CD14-positive monocyte (primary cell): Measurements from ENCODE around the gene IKBKG. TPM values are rescaled to one million over a fixed set of nuclear protein-coding genes. Genes with fewer than 3 reads are reported as not detected.

Source experiments
- DNase-seq, 3 donors: peaks; one replicate each; pipeline ENCODE4 v3.0.0-alpha.2; 2011 to 2022
- H2AFZ ChIP-seq: 2 replicates; pipeline ENCODE4 v1.6.0; 2012; ENCODE audit warnings: mild to moderate bottlenecking, low read depth, low read length, inconsistent platforms; ENCODE audit not compliant: insufficient read depth, poor library complexity, severe bottlenecking
- H3K27ac ChIP-seq, 2 donors: 1 replicate in 1 of 2; 2 replicates in 1 of 2; pipeline ENCODE4 v1.5.1; 2012 to 2013; ENCODE audit warnings: low read length in 2 of 2, control low read depth in 1 of 2, inconsistent platforms in 1 of 2, low read depth in 1 of 2, mild to moderate bottlenecking in 1 of 2
- H3K27me3 ChIP-seq, 2 donors: one replicate each; pipeline versions ENCODE4 v1.6.0 to v1.6.1; 2011 to 2013; ENCODE audit warnings: low read length in 2 of 2; ENCODE audit not compliant: control insufficient read depth in 2 of 2, insufficient read depth in 2 of 2
- H3K36me3 ChIP-seq, 2 donors: replicated peaks in 1 of 2; 1 replicate in 1 of 2; 2 replicates in 1 of 2; pipeline versions ENCODE4 v1.5.1 to v1.6.1; 2012 to 2013; ENCODE audit warnings: low read length in 2 of 2, control low read depth in 1 of 2, inconsistent platforms in 1 of 2, mild to moderate bottlenecking in 1 of 2; ENCODE audit not compliant: insufficient read depth in 2 of 2, control insufficient read depth in 1 of 2
- H3K4me1 ChIP-seq, 2 donors: 1 replicate in 1 of 2; 2 replicates in 1 of 2; pipeline versions ENCODE4 v1.5.1 to v1.6.1; 2012 to 2013; ENCODE audit warnings: low read length in 2 of 2, control low read depth in 1 of 2, inconsistent platforms in 1 of 2, mild to moderate bottlenecking in 1 of 2, moderate library complexity in 1 of 2; ENCODE audit not compliant: insufficient read depth in 2 of 2, control insufficient read depth in 1 of 2
- H3K4me2 ChIP-seq: replicated peaks from 2 replicates; pipeline ENCODE3; 2012; ENCODE audit warnings: low read length, moderate library complexity, mild to moderate bottlenecking; ENCODE audit not compliant: poor library complexity, severe bottlenecking; ENCODE audit errors: extremely low read depth
- H3K4me3 ChIP-seq, 3 experiments: fragments of 200-600 bp in 1 of 3; sonication (generic) in 1 of 3; replicated peaks in 1 of 3; 1 replicate in 2 of 3; 2 replicates in 1 of 3; pipeline ENCODE4 v1.5.1; 2011 to 2013; ENCODE audit warnings: low read length in 3 of 3, mild to moderate bottlenecking in 3 of 3, control low read depth in 2 of 3, low read depth in 2 of 3, inconsistent platforms in 1 of 3, moderate library complexity in 1 of 3
- H3K79me2 ChIP-seq: 2 replicates; pipeline ENCODE4 v1.6.0; 2012; ENCODE audit warnings: mild to moderate bottlenecking, control low read depth, inconsistent platforms, low read length, moderate library complexity; ENCODE audit not compliant: insufficient read depth
- H3K9ac ChIP-seq: 2 replicates; pipeline ENCODE4 v1.6.0; 2017; ENCODE audit warnings: low read length, mild to moderate bottlenecking; ENCODE audit not compliant: insufficient read depth, poor library complexity, severe bottlenecking
- H3K9me3 ChIP-seq, 2 donors: replicated peaks in 1 of 2; 1 replicate in 1 of 2; 2 replicates in 1 of 2; pipeline versions ENCODE4 v1.5.1 to v1.6.1; 2012 to 2013; ENCODE audit warnings: low read length in 2 of 2, control low read depth in 1 of 2; ENCODE audit not compliant: control insufficient read depth in 1 of 2, insufficient read depth in 1 of 2
- H4K20me1 ChIP-seq: 2 replicates; pipeline ENCODE4 v1.6.0; 2012; ENCODE audit warnings: mild to moderate bottlenecking, low read length, control low read depth, moderate library complexity; ENCODE audit not compliant: insufficient read depth
- H3K27ac Mint-ChIP-seq, 7 donors: one replicate each; pipeline ENCODE4 v1.8.0; 2020; ENCODE audit warnings: mild to moderate bottlenecking in 7 of 7, mixed read lengths in 7 of 7, moderate library complexity in 6 of 7, inconsistent platforms in 2 of 7
- H3K27me3 Mint-ChIP-seq, 3 donors: one replicate each; pipeline ENCODE4 v1.8.0; 2021 to 2022; ENCODE audit warnings: low read depth in 3 of 3, mild to moderate bottlenecking in 3 of 3, mixed read lengths in 3 of 3, moderate library complexity in 3 of 3, inconsistent platforms in 1 of 3
- H3K36me3 Mint-ChIP-seq, 2 donors: one replicate each; pipeline ENCODE4 v1.8.0; 2020; ENCODE audit warnings: mixed read lengths in 2 of 2, inconsistent platforms in 1 of 2, mild to moderate bottlenecking in 1 of 2
- H3K4me1 Mint-ChIP-seq: one replicate; pipeline ENCODE4 v1.8.0; 2020; ENCODE audit warnings: mild to moderate bottlenecking, mixed read lengths
- H3K4me3 Mint-ChIP-seq, 2 donors: one replicate each; pipeline ENCODE4 v1.8.0; 2020; ENCODE audit warnings: mild to moderate bottlenecking in 2 of 2, mixed read lengths in 2 of 2, moderate library complexity in 1 of 2
- H3K9me3 Mint-ChIP-seq, 7 donors: one replicate each; pipeline ENCODE4 v1.8.0; 2020 to 2022; ENCODE audit warnings: mixed read lengths in 7 of 7, mild to moderate bottlenecking in 6 of 7, moderate library complexity in 6 of 7, inconsistent platforms in 2 of 7
- WGBS: methylation state at CpG from one replicate; pipeline ENCODE4 v1.1.5; 2013; ENCODE audit warnings: missing lambda C conversion rate; ENCODE audit not compliant: insufficient coverage; 5-methylcytosine and 5-hydroxymethylcytosine counted together
- intact Hi-C, 2 donors: fragments of 100-400 bp; cut with micrococcal nuclease; formaldehyde crosslinking; loops; one replicate each; pipeline versions ENCODE4 v1.15.0 to v1.15.1; 2023
- polyA plus RNA-seq, 3 donors: library from polyadenylated mRNA; depleted of rRNA in 1 of 3; unstranded in 2 of 3; stranded (reverse) in 1 of 3; fragments of 300-500 nt in 2 of 3; fragments of >200 nt in 1 of 3; fragmentation: Illumina TruSeq in 2 of 3; gene quantifications; 1 replicate in 2 of 3; 2 replicates in 1 of 3; pipeline ENCODE4 v1.2.3, GENCODE V29; 2012 to 2021
- TF ChIP-seq, protein P1 (sequence below): fragments of 200-600 bp; IDR thresholded peaks from one replicate; pipeline ENCODE4 v1.8.0; 2022; ENCODE audit warnings: antibody characterized with exemption, mild to moderate bottlenecking

The IKBKG gene
- polyA plus RNA-seq, 3 donors = 31.3 to 60.8 (median 33.7) TPM

GRCh38 chrX:154531626-154532025 is 15.8 kb upstream of the IKBKG start:
- TF ChIP-seq, protein P1, sequence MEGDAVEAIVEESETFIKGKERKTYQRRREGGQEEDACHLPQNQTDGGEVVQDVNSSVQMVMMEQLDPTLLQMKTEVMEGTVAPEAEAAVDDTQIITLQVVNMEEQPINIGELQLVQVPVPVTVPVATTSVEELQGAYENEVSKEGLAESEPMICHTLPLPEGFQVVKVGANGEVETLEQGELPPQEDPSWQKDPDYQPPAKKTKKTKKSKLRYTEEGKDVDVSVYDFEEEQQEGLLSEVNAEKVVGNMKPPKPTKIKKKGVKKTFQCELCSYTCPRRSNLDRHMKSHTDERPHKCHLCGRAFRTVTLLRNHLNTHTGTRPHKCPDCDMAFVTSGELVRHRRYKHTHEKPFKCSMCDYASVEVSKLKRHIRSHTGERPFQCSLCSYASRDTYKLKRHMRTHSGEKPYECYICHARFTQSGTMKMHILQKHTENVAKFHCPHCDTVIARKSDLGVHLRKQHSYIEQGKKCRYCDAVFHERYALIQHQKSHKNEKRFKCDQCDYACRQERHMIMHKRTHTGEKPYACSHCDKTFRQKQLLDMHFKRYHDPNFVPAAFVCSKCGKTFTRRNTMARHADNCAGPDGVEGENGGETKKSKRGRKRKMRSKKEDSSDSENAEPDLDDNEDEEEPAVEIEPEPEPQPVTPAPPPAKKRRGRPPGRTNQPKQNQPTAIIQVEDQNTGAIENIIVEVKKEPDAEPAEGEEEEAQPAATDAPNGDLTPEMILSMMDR = no peak
- H3K4me2 ChIP-seq = no peak overlapping the region
- Mint-ChIP-seq H3K36me3 (peaks cover 28 to 48% of the 10 kb centered on the region in 2 donors), H3K27me3 (peaks cover 0 to 12% (median 0%) of the 10 kb centered on the region in 3 donors), H3K4me1 (peaks cover 10% of the 10 kb centered on the region), H3K9me3 (peaks cover 0 to 1% (median 0%) of the 10 kb centered on the region in 7 donors), H3K4me3 (no peak overlapping the region), H3K27ac (peak overlapping the region in 1 of 7 donors; percentile 77)
- no CpG with 5 or more reads among the region's 16 CpGs for WGBS
- no peak overlapping the region for H3K9ac ChIP-seq
- H4K20me1 ChIP-seq = peaks cover 27% of the 10 kb centered on the region
- intact Hi-C loops = loop anchor here (5.0 kb wide), 2 partner anchors 134 to 159 kb away; partner anchors contain the start of genes FLNA (in 1 of the 2) and RPL10 (in 1 of the 2)
- no peak overlapping the region for H3K27ac ChIP-seq
- no peak overlapping the region for H3K4me3 ChIP-seq
- H3K27me3 ChIP-seq = no peaks in the 10 kb centered on the region
- peaks cover 44 to 52% of the 10 kb centered on the region in 2 donors for H3K36me3 ChIP-seq
- H3K79me2 ChIP-seq = peaks cover 9% of the 10 kb centered on the region
- H2AFZ ChIP-seq = no peak overlapping the region
- no peaks in the 10 kb centered on the region for H3K9me3 ChIP-seq
- no peak for DNase-seq
- H3K4me1 ChIP-seq = peaks cover 17% of the 10 kb centered on the region in 2 donors

DNA sequence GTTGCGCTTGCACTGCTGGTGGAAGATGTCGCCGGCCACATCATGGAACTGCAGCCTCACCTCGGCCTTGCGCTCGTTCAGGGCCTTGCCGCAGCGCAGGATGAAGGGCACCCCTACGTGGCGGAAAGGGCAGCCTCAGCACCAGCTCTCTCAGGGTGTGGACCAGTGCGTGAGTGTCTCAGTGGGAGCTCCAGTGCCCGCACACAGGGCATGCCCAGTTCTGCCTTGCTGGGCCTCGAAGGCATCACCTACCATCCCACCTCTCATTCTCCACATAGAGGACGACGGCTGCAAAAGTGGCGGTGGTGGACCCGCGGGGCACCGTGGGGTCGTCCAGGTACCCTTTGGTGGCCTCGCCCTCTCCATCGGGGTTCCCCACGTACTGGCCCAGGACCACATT is 14.7 kb upstream of the IKBKG start:
- H3K27ac ChIP-seq = no peak overlapping the region
- peaks cover 6 to 7% of the 10 kb centered on the region in 2 donors for H3K4me1 ChIP-seq
- TF ChIP-seq, protein P1 = no peak
- H2AFZ ChIP-seq = no peak overlapping the region
- no peaks in the 10 kb centered on the region for H3K9me3 ChIP-seq
- peaks cover 27% of the 10 kb centered on the region for H4K20me1 ChIP-seq
- Mint-ChIP-seq H3K4me3 (no peak overlapping the region), H3K27me3 (peaks cover 0 to 17% (median 0%) of the 10 kb centered on the region in 3 donors), H3K27ac (no peak overlapping the region), H3K36me3 (peaks cover 30 to 50% of the 10 kb centered on the region in 2 donors), H3K4me1 (peaks cover 2% of the 10 kb centered on the region), H3K9me3 (peaks cover 0 to 1% (median 0%) of the 10 kb centered on the region in 7 donors)
- intact Hi-C loops = loop anchor here (5.0 kb wide), 2 partner anchors 135 to 160 kb away; partner anchors contain the start of genes FLNA (in 1 of the 2) and RPL10 (in 1 of the 2)
- H3K4me3 ChIP-seq = no peak overlapping the region
- no peak for DNase-seq
- no peak overlapping the region for H3K9ac ChIP-seq
- H3K79me2 ChIP-seq = peaks cover 15% of the 10 kb centered on the region
- no peaks in the 10 kb centered on the region for H3K27me3 ChIP-seq
- H3K4me2 ChIP-seq = no peak overlapping the region
- H3K36me3 ChIP-seq = peaks cover 44 to 52% of the 10 kb centered on the region in 2 donors
- WGBS = 97% methylated on average over 12 of the region's 23 CpGs
